SK-N-MC (cell line): Measurements from ENCODE around the gene PDE6G.

ENCODE experiments used
- DNase-seq: peaks from one replicate; pipeline ENCODE4 v3.0.0-alpha.2; 2011; ENCODE audit warnings: low read depth, low spot score
- H3K27ac ChIP-seq: fragments of 200-600 bp; sonication (generic); 2 replicates; pipeline ENCODE4 v1.5.1; 2016; ENCODE audit warnings: mixed run types
- H3K36me3 ChIP-seq: fragments of 200-600 bp; sonication (generic); 2 replicates; pipeline ENCODE4 v1.6.1; 2017; ENCODE audit warnings: antibody characterized with exemption, low read length, mixed read lengths; ENCODE audit not compliant: insufficient read depth
- H3K4me3 ChIP-seq: fragments of 200-600 bp; sonication (generic); 2 replicates; pipeline ENCODE4 v1.5.1; 2016
- H3K9ac ChIP-seq: fragments of 200-600 bp; sonication (generic); 2 replicates; pipeline ENCODE4 v1.8.0; 2017; ENCODE audit warnings: mixed run types, mixed read lengths; ENCODE audit not compliant: insufficient read length
- H3K9me3 ChIP-seq: fragments of 200-600 bp; sonication (generic); 2 replicates; pipeline ENCODE4 v1.6.1; 2017; ENCODE audit warnings: low read depth, mild to moderate bottlenecking, antibody characterized with exemption, low read length, moderate library complexity, mixed read lengths
- EZH2 ChIP-seq: fragments of 200-600 bp; sonication (generic); IDR thresholded peaks from one replicate; pipeline ENCODE4 v1.6.1; 2017; ENCODE audit warnings: antibody characterized with exemption
- FOXP2 ChIP-seq: optimal IDR thresholded peaks from 2 replicates; pipeline ENCODE3; 2011; ENCODE audit warnings: mild to moderate bottlenecking, moderate library complexity; ENCODE audit not compliant: insufficient read depth; ENCODE audit errors: extremely low read length, control extremely low read depth
- POLR2AphosphoS5 ChIP-seq: IDR thresholded peaks from 2 replicates; pipeline ENCODE4 v1.6.1; 2012; ENCODE audit warnings: mild to moderate bottlenecking, low read depth, low read length, borderline replicate concordance

Gene PDE6G

GRCh38 chr17:81659038-81659437 is 2.7 kb upstream of the PDE6G start:
- no peak for DNase-seq
- Histone ChIP-seq H3K27ac (no peak overlapping the region), H3K36me3 (no peaks in the 10 kb centered on the region), H3K9me3 (no peaks in the 10 kb centered on the region), H3K9ac (no peak overlapping the region), H3K4me3 (no peak overlapping the region)
- TF ChIP-seq EZH2, result no peak
- TF ChIP-seq FOXP2, result no peak
- TF ChIP-seq POLR2AphosphoS5, result no peak

- DNase-seq, result no peak
- Histone ChIP-seq H3K9me3 (no peaks in the 10 kb centered on the region), H3K36me3 (no peaks in the 10 kb centered on the region), H3K9ac (no peak overlapping the region), H3K4me3 (no peak overlapping the region), H3K27ac (no peak overlapping the region)
- TF ChIP-seq EZH2 (no peak), POLR2AphosphoS5 (no peak), FOXP2 (no peak)
Observed at GRCh38 chr17:81656835-81657234, 493 bp upstream of the PDE6G start.

- Histone ChIP-seq H3K9ac (no peak overlapping the region), H3K4me3 (no peak overlapping the region), H3K36me3 (no peaks in the 10 kb centered on the region), H3K9me3 (no peaks in the 10 kb centered on the region), H3K27ac (no peak overlapping the region)
- no peak for DNase-seq
- TF ChIP-seq EZH2, result no peak
- TF ChIP-seq POLR2AphosphoS5, result no peak
- no peak for TF ChIP-seq FOXP2
Observed at GRCh38 chr17:81655378-81656117, 794 bp downstream of the PDE6G start.

- Histone ChIP-seq H3K4me3 (no peak overlapping the region; the same call in 1 of the 2 replicates), H3K36me3 (no peaks in the 10 kb centered on the region), H3K27ac (peak overlapping the region; percentile 67), H3K9ac (no peak overlapping the region), H3K9me3 (no peaks in the 10 kb centered on the region)
- DNase-seq, result no peak
- TF ChIP-seq POLR2AphosphoS5 (no peak), FOXP2 (no peak), EZH2 (no peak)
Observed at GRCh38 chr17:81652906-81653771, 3.2 kb downstream of the PDE6G start.

GRCh38 chr17:81651692-81652091 is 4.7 kb downstream of the PDE6G start:
- Histone ChIP-seq H3K27ac (no peak overlapping the region), H3K9me3 (no peaks in the 10 kb centered on the region), H3K36me3 (no peaks in the 10 kb centered on the region), H3K9ac (no peak overlapping the region), H3K4me3 (no peak overlapping the region)
- TF ChIP-seq FOXP2 (no peak), POLR2AphosphoS5 (no peak), EZH2 (no peak)
- no peak for DNase-seq

- Histone ChIP-seq H3K4me3 (no peak overlapping the region), H3K36me3 (no peaks in the 10 kb centered on the region), H3K9ac (no peak overlapping the region), H3K9me3 (no peaks in the 10 kb centered on the region), H3K27ac (no peak overlapping the region)
- TF ChIP-seq EZH2, result no peak
- DNase-seq, result no peak
Observed at GRCh38 chr17:81650951-81651350, 5.4 kb downstream of the PDE6G start.

GRCh38 chr17:81648707-81649085 is 7.6 kb downstream of the PDE6G start:
- no peak overlapping the region for H3K9ac ChIP-seq

GRCh38 chr17:81648013-81648706 is 8.2 kb downstream of the PDE6G start:
- Histone ChIP-seq H3K27ac (no peak overlapping the region), H3K36me3 (no peaks in the 10 kb centered on the region), H3K9me3 (no peaks in the 10 kb centered on the region), H3K4me3 (no peak overlapping the region), H3K9ac (no peak overlapping the region)
- DNase-seq, result no peak
- no peak for TF ChIP-seq EZH2
- TF ChIP-seq POLR2AphosphoS5, result no peak
- TF ChIP-seq FOXP2, result no peak

More at GRCh38 chr17:81648707-81649085, 7.6 kb downstream of the PDE6G start:
- TF ChIP-seq POLR2AphosphoS5 (no peak), EZH2 (no peak)
- Histone ChIP-seq H3K27ac (no peak overlapping the region), H3K36me3 (no peaks in the 10 kb centered on the region), H3K4me3 (no peak overlapping the region), H3K9me3 (no peaks in the 10 kb centered on the region)
- no peak for DNase-seq
